ENCODE results near the gene ARCN1. TPM values are rescaled to one million over a fixed set of nuclear protein-coding genes. Genes with fewer than 3 reads are reported as not detected.
A peak's percentile ranks its signal among the peaks of the same experiment; 100 is the strongest.

The ARCN1 gene
- total and polyA plus RNA-seq, 9 of the 15 experiments (the other 6 are each of a cell fraction or from before 2014, with no cell fraction given) = 30.0 to 224 (median 76.4) TPM

DNA sequence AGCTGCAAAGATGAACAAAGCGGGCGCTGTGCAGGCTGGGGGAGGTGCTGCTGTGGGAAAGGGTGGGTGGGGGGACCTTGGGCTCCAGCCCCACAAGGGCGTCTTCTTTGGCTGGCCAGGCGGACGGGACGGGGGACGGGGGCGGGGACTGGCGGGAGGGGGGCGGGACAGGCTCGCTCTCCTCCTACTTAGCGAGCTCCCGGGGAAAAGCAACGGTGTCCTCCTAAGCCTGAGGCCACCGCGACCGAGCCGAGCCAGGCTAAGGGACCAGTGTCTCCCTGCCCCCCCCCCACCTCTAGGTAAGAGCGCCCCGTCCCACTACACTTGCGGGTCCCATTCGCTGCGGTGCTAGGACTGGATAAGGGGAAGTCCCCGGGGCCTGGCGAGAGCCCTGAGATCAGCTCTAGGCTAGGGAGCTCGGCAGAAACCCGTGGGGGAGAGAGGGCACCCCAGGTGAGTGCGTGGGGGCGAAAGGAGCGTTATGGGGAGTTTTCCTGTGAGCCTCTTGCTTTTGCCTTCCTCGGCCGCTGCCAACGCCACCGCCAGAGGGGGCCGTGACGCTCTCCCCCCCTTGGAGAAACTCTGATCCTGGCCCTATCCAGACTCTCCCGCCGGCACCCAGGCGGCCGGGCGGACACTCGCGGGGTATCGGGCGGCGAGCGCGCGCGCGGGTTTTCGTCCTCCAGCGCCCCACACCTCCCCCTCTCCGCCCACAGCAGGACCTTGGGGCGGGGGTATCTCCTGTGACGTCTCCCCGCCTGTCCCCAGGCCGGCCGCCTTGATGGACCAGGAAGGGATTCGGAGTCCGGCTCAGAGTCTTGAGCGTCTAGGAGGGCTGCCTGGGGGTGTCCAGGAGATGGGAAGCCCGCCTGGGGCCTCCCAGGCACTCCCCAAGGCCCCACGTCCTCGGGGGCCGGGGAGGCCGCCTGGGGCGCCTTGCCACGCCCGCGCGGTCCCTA lies 35.5 kb downstream of the ARCN1 start, which contains the start of gene PHLDB1 (continued):
- TF ChIP-seq MLLT1 (IDR thresholded peaks at IDR 0.05) = no peak
- peak; percentile 12 to 77; a peak in 1 of 4 replicates for TF ChIP-seq MAZ (CRISPR knock-in tag; conservative IDR thresholded peaks at IDR 0.05 in 1 of 2, IDR thresholded peaks at IDR 0.05 in 1 of 2)
- TF ChIP-seq HSF4 (CRISPR knock-in tag; IDR thresholded peaks at IDR 0.05; ENCODE audit: borderline replicate concordance) = no peak
- TF ChIP-seq NCOR1 (IDR thresholded peaks at IDR 0.05) = no peak; the same call in 1 of the 2 replicates
- TF ChIP-seq PHB (CRISPR knock-in tag; IDR thresholded peaks at IDR 0.05) = no peak
- TF ChIP-seq ZNF507 (tag; conservative IDR thresholded peaks at IDR 0.05) = no peak
- no peak for TF ChIP-seq ZKSCAN1 (IDR thresholded peaks at IDR 0.05; ENCODE audit: low read depth, low read length)
- no peak for TF ChIP-seq KLF1 (tag; IDR thresholded peaks at IDR 0.05)
- TF ChIP-seq FOXP1 (CRISPR knock-in tag; IDR thresholded peaks at IDR 0.05) = no peak
- no peak for TF ChIP-seq CBX3 (IDR thresholded peaks at IDR 0.05; ENCODE audit: borderline replicate concordance in 1 of 2, low read length in 2 of 2)
- no peak for TF ChIP-seq HEY1 (CRISPR knock-in tag; IDR thresholded peaks at IDR 0.05; ENCODE audit: borderline replicate concordance)
- no peak for TF ChIP-seq ESRRB (CRISPR knock-in tag; IDR thresholded peaks at IDR 0.05; ENCODE audit: borderline replicate concordance)
- no peak for TF ChIP-seq ZNF408 (CRISPR knock-in tag; IDR thresholded peaks at IDR 0.05; ENCODE audit: low read depth)
- TF ChIP-seq ZNF217 (CRISPR knock-in tag; IDR thresholded peaks at IDR 0.05) = no peak
- 0 out of 2 replicates have a peak, but pooled peaks have one; percentile 38 for TF ChIP-seq SMARCA4 (IDR thresholded peaks at IDR 0.05)
- no peak for TF ChIP-seq HMG20A (CRISPR knock-in tag; conservative IDR thresholded peaks at IDR 0.05)
- peak; percentile 28 for TF ChIP-seq POLR2B (IDR thresholded peaks at IDR 0.05; ENCODE audit: low read depth, partially characterized antibody)
- TF ChIP-seq CXXC5 (CRISPR knock-in tag; IDR thresholded peaks at IDR 0.05) = peak; percentile 40
- no peak for TF ChIP-seq NR2C2 (CRISPR knock-in tag; IDR thresholded peaks at IDR 0.05)
- TF ChIP-seq NR2C2 (tag; IDR thresholded peaks at IDR 0.05) = no peak

Data from K562 (cell line).